OCI-LY1 (cell line): ENCODE results near the gene CMIP.

ENCODE experiments used
- H2AFZ ChIP-seq: fragments of 200-600 bp; sonication (generic), shearing (Covaris generic); 2 replicates; pipeline ENCODE4 v1.6.0; 2014; ENCODE audit warnings: antibody characterized with exemption, mild to moderate bottlenecking, low read length
- H3F3A ChIP-seq: fragments of 200-600 bp; sonication (generic), shearing (Covaris generic); 2 replicates; pipeline ENCODE4 v1.6.0; 2014; ENCODE audit warnings: mild to moderate bottlenecking, antibody characterized with exemption, low read length, moderate library complexity; ENCODE audit not compliant: insufficient read depth
- H3K27ac ChIP-seq: fragments of 200-600 bp; sonication (generic); 2 replicates; pipeline ENCODE4 v1.5.1; 2014; ENCODE audit warnings: low read length, mixed run types, mild to moderate bottlenecking, low read depth; ENCODE audit not compliant: poor library complexity, severe bottlenecking
- H3K27me3 ChIP-seq: fragments of 200-600 bp; sonication (generic); 2 replicates; pipeline ENCODE4 v1.6.0; 2014; ENCODE audit warnings: antibody characterized with exemption, mild to moderate bottlenecking, low read length, moderate library complexity; ENCODE audit not compliant: insufficient read depth
- H3K36me3 ChIP-seq: fragments of 200-600 bp; sonication (generic); 2 replicates; pipeline ENCODE4 v1.6.1; 2014; ENCODE audit warnings: mild to moderate bottlenecking, antibody characterized with exemption, low read length, moderate library complexity, mixed read lengths; ENCODE audit not compliant: insufficient read depth
- H3K4me1 ChIP-seq: fragments of 200-600 bp; sonication (generic); 2 replicates; pipeline ENCODE4 v1.5.1; 2014; ENCODE audit warnings: mild to moderate bottlenecking, low read length, moderate library complexity; ENCODE audit not compliant: insufficient read depth, severe bottlenecking
- H3K4me2 ChIP-seq: fragments of 200-600 bp; sonication (generic), shearing (Covaris generic); 2 replicates; pipeline ENCODE4 v1.6.1; 2014; ENCODE audit warnings: low read length
- H3K4me3 ChIP-seq: fragments of 200-600 bp; sonication (generic); 2 replicates; pipeline ENCODE4 v1.5.1; 2014; ENCODE audit warnings: low read length, low read depth, mild to moderate bottlenecking, mixed read lengths; ENCODE audit not compliant: poor library complexity, severe bottlenecking
- H3K79me2 ChIP-seq: fragments of 200-600 bp; shearing (Covaris generic); 2 replicates; pipeline ENCODE4 v1.6.1; 2016; ENCODE audit warnings: mixed run types, low read length, mixed read lengths; ENCODE audit not compliant: insufficient read depth
- H3K9ac ChIP-seq: fragments of 200-600 bp; sonication (generic), shearing (Covaris generic); 2 replicates; pipeline ENCODE4 v1.6.1; 2014; ENCODE audit warnings: mild to moderate bottlenecking, low read length, mixed read lengths
- H3K9me2 ChIP-seq: fragments of 200-600 bp; sonication (generic), shearing (Covaris generic); 2 replicates; pipeline ENCODE4 v1.6.1; 2014; ENCODE audit warnings: low read depth, mild to moderate bottlenecking, low read length, mixed read lengths
- H3K9me3 ChIP-seq: fragments of 200-600 bp; shearing (Covaris generic); 2 replicates; pipeline ENCODE4 v1.6.1; 2014; ENCODE audit warnings: low read length, mixed read lengths
- H4K20me1 ChIP-seq: fragments of 200-600 bp; sonication (generic), shearing (Covaris generic); 2 replicates; pipeline ENCODE4 v1.6.0; 2016; ENCODE audit warnings: mild to moderate bottlenecking, low read length; ENCODE audit not compliant: insufficient read depth
- CTCF ChIP-seq: fragments of 200-600 bp; sonication (generic), shearing (Covaris generic); IDR thresholded peaks from 2 replicates; pipeline ENCODE4 v1.5.1; 2017; ENCODE audit warnings: mild to moderate bottlenecking, antibody characterized with exemption, low read length, moderate library complexity, mixed read lengths
- EZH2 ChIP-seq: fragments of 200-600 bp; sonication (generic), shearing (Covaris generic); IDR thresholded peaks from 2 replicates; pipeline ENCODE4 v1.8.0; 2017; ENCODE audit warnings: borderline replicate concordance, mixed run types, mild to moderate bottlenecking, antibody characterized with exemption, low read length, moderate library complexity, mixed read lengths

Gene CMIP

GRCh38 chr16:81713796-81714195, 269.2 kb downstream of the CMIP start:
- Histone ChIP-seq H3K9me2 (no peaks in the 10 kb centered on the region), H4K20me1 (no peaks in the 10 kb centered on the region), H3K4me2 (peak overlapping the region; percentile 37; the same call in 1 of the 2 replicates), H3K27me3 (no peaks in the 10 kb centered on the region), H3K27ac (peak overlapping the region; percentile 93), H3K9me3 (no peaks in the 10 kb centered on the region), H3K4me3 (no peak overlapping the region), H3K79me2 (no peaks in the 10 kb centered on the region), H2AFZ (no peak overlapping the region), H3K36me3 (peaks cover 5% of the 10 kb centered on the region; the same call in 1 of the 2 replicates), H3F3A (no peaks in the 10 kb centered on the region; the same call in 1 of the 2 replicates), H3K9ac (peak overlapping the region; percentile 8; the same call in 1 of the 2 replicates), H3K4me1 (peaks cover 76% of the 10 kb centered on the region)
- TF ChIP-seq EZH2 (no peak), CTCF (no peak)

- H3K9ac ChIP-seq, result peak overlapping the region; percentile 35; the same call in 1 of the 2 replicates
- peak overlapping the region; percentile 93 for H3K27ac ChIP-seq
- H3K4me1 ChIP-seq, result peaks cover 80% of the 10 kb centered on the region
Measured at GRCh38 chr16:81714583-81714982, 270.0 kb downstream of the CMIP start.

GRCh38 chr16:81715358-81716196, 271.0 kb downstream of the CMIP start:
- no peak for TF ChIP-seq EZH2
- no peak for TF ChIP-seq CTCF
- H3K9ac ChIP-seq, result peak overlapping the region; percentile 47; the same call in 1 of the 2 replicates
- H3F3A ChIP-seq, result no peaks in the 10 kb centered on the region; the same call in 1 of the 2 replicates
- H3K4me2 ChIP-seq, result peak overlapping the region; percentile 64
- H3K4me1 ChIP-seq, result peaks cover 77% of the 10 kb centered on the region
- H3K36me3 ChIP-seq, result no peaks in the 10 kb centered on the region
- no peak overlapping the region for H2AFZ ChIP-seq
- no peaks in the 10 kb centered on the region for H3K9me2 ChIP-seq
- no peaks in the 10 kb centered on the region for H3K79me2 ChIP-seq
- no peaks in the 10 kb centered on the region for H3K9me3 ChIP-seq
- no peaks in the 10 kb centered on the region for H4K20me1 ChIP-seq
- H3K4me3 ChIP-seq, result peak overlapping the region; percentile 45
- H3K27me3 ChIP-seq, result no peaks in the 10 kb centered on the region
- H3K27ac ChIP-seq, result peak overlapping the region; percentile 93

More at GRCh38 chr16:81714583-81714982, 270.0 kb downstream of the CMIP start:
- Histone ChIP-seq H2AFZ (no peak overlapping the region), H3K9me2 (no peaks in the 10 kb centered on the region), H3K4me3 (no peak overlapping the region), H3K9me3 (no peaks in the 10 kb centered on the region), H3K27me3 (no peaks in the 10 kb centered on the region), H4K20me1 (no peaks in the 10 kb centered on the region), H3K79me2 (no peaks in the 10 kb centered on the region), H3K4me2 (peak overlapping the region; percentile 38; the same call in 1 of the 2 replicates), H3K36me3 (peaks cover under 1% of the 10 kb centered on the region; the same call in 1 of the 2 replicates), H3F3A (no peaks in the 10 kb centered on the region; the same call in 1 of the 2 replicates)
- TF ChIP-seq EZH2, result no peak
- no peak for TF ChIP-seq CTCF
